GM19328 (cell line): ENCODE data around the gene CABP7.

Source experiments
- ATAC-seq: cut with Tn5 transposase; IDR thresholded peaks from one replicate; pipeline ENCODE4 v1.9.1; 2021; ENCODE audit warnings: mild to moderate bottlenecking, moderate library complexity; ENCODE audit not compliant: unreplicated experiment

CABP7 gene

DNA sequence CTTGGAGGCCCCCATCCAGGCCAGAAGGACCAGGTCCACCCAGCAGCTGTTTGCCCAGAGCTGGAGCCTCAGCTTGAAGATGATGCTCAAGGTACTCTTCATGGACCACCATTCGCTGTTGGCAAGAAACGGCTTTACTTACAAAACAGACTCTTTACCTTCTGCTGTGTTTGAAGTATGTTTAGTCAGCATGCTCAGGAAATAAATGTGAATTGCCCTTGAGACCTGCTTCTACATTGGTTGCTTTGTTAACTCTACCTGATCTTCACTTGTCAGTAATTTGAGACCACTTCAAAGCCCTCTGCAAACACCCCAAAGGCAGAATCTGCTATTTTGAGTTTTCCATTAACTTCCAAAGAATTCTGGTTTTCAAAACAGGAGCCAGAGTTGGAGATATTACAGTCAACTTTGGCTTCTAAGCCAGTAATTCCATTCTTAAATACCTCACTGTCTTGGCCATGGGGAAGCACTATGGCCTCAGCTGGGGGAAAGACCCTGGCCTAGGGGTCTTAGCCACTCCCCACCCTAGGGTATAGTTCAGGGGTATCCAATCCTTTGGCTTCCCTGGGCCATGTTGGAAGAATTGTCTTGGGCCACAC is 50.0 kb downstream of the CABP7 start:
- ATAC-seq = no peak

DNA sequence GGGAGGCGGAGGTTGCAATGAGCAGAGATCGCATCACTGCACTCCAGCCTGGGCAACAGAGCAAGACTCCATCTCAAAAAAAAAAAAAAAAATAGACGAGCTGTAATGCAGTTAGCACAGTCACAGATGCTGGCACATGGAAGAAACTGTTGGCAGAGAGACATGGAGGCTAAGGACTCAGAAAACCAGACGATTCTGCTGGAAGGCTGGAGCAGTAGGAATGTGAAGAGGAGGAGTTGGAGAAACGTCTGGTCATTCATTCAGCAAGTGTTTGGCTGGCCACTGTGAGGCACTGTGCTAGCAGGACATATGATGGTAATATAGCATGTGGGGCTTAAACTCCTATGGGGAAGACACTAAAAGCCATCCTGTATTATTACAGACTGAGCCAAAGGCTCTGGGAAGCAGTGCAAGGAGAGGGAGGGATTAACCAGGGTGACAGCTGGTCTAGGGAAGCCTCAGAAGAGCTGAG is 52.4 kb downstream of the CABP7 start:
- no peak for ATAC-seq

DNA sequence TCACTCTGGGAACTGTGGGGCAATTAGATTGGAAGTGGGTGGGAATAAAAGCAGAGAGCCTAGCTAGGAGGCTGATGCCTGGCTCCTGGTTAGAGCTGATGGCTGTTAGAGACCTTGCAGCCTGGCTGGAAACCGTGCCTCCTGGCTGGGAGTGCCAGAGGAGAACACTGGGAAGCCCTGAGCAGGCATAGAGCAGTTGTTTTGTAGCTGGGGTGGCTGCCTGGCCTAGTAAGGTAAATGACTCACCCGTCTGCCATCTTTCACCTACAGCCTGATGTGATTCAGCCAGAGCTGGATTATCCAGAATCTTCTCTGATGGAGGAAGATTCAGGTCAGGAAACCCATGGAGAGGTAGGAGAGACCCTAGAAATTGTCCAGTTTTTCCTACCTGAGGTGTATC is 53.4 kb downstream of the CABP7 start:
- ATAC-seq = no peak

DNA sequence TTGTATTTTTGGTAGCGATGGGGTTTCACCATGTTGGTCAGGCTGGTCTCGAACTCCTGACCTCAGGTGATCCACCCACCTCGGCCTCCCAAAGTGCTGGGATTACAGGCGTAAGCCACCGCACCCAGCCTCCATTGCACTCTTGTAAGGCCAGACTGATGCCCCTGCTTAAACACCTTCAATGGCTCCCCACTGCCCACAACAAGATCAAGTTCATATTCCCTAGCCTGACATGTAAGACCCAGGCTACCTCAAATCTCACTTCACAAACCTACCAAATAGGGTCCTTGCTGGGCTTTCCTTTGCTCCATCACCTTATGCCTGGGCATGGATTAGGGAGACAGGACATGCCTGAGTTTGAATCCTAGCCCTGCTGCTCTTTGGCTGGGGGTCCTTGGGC is 60.4 kb downstream of the CABP7 start:
- ATAC-seq = no peak

DNA sequence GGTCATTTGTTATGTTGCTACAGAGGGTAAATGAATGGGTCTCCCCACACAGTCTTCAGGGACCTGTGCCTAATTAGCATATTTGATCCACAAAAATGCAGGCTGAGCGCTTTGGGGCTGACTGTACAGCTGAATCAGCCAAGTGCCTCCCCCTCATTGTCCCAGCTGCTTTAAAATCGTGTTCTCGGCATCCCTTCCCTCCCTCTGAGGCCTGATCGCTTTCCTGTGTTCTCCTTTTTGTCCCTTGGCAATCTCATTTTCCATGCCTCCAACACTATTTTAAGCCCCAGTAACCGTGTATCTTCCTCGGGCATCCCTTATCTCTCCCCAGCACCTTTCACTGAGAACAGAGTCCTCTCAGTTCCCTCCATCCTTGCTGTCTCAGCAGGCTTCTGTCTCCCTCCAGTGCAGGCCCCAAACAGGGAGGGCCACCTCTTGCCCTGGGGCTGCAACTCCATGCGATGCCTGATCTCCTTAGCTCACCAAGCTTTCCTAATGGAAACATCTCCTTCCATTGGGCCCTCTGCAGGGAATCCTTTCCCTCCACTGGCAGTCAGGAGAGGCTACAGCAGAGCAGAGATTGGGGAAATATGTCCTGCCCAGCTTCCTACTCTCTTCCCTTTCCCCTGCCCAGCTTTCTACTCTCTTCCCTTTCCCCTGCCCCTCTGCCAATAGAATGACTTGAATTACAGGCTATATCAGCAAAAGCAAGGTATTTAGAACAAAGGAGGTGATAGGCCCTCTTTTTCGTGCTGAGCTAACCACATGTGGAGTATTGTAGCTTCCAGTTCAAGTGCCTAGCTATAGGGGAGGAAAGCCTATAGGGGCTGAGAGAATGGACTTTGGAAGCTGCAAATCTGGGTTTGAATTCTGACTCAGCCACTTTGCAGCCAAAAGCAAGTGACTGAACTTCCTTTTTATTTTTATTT is 61.2 kb downstream of the CABP7 start:
- ATAC-seq = no peak
